PFSK-1 (cell line): ENCODE data around the gene HPS4.

Source experiments
- FOXP2 ChIP-seq: optimal IDR thresholded peaks from 2 replicates; pipeline ENCODE3; 2011; ENCODE audit warnings: borderline replicate concordance, control low read depth, inconsistent platforms; ENCODE audit not compliant: insufficient read depth; ENCODE audit errors: extremely low read length, extremely low read depth
- POLR2AphosphoS5 ChIP-seq: IDR thresholded peaks from 2 replicates; pipeline ENCODE4 v1.6.1; 2012; ENCODE audit warnings: low read depth, mild to moderate bottlenecking, control low read depth, low read length, moderate library complexity
- REST ChIP-seq, 2 experiments: IDR thresholded peaks; 2 replicates each; pipeline versions ENCODE4 v1.6.1 to v1.8.0; 2011 to 2012; ENCODE audit warnings: low read depth in 2 of 2, low read length in 2 of 2, control low read depth in 1 of 2, inconsistent platforms in 1 of 2, mild to moderate bottlenecking in 1 of 2, moderate library complexity in 1 of 2; ENCODE audit not compliant: insufficient read depth in 1 of 2
- SIN3A ChIP-seq: IDR thresholded peaks from 2 replicates; pipeline ENCODE4 v1.6.1; 2012; ENCODE audit warnings: mild to moderate bottlenecking, low read length, moderate library complexity, borderline replicate concordance; ENCODE audit not compliant: insufficient read depth
- TAF1 ChIP-seq: IDR thresholded peaks from 2 replicates; pipeline ENCODE4 v1.6.1; 2012; ENCODE audit warnings: low read length, control low read depth, borderline replicate concordance; ENCODE audit not compliant: insufficient read depth

HPS4 gene

GRCh38 chr22:26439559-26439958 is 44.0 kb downstream of the HPS4 start:
- TF ChIP-seq TAF1 (no peak), REST (IDR thresholded peaks at IDR 0.05; ENCODE audit: insufficient read depth in 1 of 2, low read depth in 2 of 2, low read length in 2 of 2) (no peak)

- TF ChIP-seq SIN3A = no peak
- no peak for TF ChIP-seq POLR2AphosphoS5
Measured at GRCh38 chr22:26437694-26438392, 45.7 kb downstream of the HPS4 start.

DNA sequence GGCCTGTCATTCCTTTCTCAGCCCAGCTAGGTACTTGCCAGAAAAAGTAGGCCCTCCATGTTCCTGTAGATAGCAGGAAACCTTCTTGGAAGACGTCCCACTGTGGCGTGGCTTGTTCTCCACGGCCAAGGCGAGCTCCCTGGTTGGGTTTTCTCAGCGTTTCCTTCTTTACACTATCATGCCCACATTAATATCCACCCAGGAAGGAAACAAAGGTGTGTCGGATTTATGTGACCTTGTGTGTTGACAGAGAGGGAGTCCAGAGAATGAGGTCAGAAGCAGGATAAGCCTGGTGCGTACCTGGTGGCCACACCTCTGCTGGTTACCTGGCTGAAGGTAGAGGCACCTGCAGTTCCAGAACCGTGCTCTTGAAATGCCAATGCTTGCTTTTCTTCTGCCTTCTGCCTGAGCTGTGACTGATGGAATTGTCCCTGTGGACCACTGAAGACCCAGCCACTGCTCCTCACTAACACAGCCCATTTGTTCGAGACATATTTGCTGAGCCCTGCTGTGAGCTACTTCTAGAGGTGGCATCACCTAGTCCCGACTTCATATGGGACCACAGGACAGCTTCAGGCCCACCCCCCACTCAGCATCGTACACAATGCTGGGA is 46.6 kb downstream of the HPS4 start:
- TF ChIP-seq TAF1 = no peak

DNA sequence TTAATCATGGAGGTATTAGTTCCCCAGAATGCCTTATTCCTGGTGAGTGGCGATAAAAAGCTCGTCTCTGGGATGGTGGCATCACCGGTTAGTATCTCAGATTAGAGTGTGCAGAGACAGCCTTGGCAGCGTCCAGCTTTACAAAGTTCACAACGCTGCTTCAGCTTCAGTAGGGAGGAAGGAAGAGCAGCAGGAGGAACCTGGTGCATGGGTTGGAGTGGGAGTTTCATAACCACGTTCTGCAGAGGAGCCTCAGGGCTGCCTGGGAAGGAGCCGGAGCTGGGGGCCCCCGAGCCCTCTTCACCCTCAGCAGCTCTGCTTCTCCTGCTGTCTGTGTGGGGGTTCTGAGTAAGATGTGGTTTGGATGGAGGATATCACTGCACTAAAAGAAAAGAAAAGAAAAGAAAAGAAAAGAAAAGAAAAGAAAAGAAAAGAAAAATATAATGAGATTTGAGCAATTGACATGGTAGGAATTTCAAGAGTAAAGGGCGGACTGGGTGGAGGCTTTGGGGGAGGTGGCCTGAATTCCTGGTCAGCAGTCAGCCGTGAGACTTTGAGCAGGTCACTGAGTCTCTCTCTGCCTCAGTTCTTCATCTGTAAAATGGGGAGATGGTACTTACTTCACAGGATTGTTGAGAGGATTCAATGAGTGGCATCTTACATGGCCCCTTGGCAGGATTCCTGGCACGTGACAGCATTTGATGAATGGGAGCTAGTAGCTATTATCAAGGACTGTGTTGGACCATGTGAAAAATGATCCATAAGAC is 48.1 kb downstream of the HPS4 start:
- TF ChIP-seq REST (IDR thresholded peaks at IDR 0.05; ENCODE audit: insufficient read depth in 1 of 2, low read depth in 2 of 2, low read length in 2 of 2) (no peak), TAF1 (no peak), FOXP2 (no peak), SIN3A (no peak), POLR2AphosphoS5 (no peak)

DNA sequence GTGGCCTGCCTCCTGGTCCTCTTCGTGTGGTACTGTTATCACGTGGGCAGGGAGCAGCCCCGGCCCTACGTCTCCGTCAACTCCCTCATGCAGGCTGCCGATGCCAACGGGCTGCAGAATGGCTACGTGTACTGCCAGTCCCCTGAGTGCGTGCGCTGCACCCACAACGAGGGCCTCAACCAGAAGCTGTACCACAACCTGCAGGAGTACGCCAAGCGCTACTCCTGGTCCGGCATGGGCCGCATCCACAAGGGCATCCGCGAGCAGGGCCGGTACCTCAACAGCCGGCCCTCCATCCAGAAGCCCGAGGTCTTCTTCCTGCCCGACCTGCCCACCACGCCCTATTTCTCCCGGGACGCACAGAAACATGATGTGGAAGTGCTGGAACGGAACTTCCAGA is 49.8 kb downstream of the HPS4 start:
- no peak for TF ChIP-seq REST (IDR thresholded peaks at IDR 0.05; ENCODE audit: insufficient read depth in 1 of 2, low read depth in 2 of 2, low read length in 2 of 2)
- no peak for TF ChIP-seq FOXP2
- no peak for TF ChIP-seq SIN3A
- no peak for TF ChIP-seq TAF1
- TF ChIP-seq POLR2AphosphoS5 = no peak

- TF ChIP-seq SIN3A = no peak
- no peak for TF ChIP-seq REST (IDR thresholded peaks at IDR 0.05; ENCODE audit: insufficient read depth in 1 of 2, low read depth in 2 of 2, low read length in 2 of 2)
- TF ChIP-seq FOXP2 = no peak
- no peak for TF ChIP-seq POLR2AphosphoS5
- TF ChIP-seq TAF1 = no peak
Measured at GRCh38 chr22:26432619-26433311, 50.8 kb downstream of the HPS4 start.
